ENCODE measurements around the gene SCYGR4.

DNA sequence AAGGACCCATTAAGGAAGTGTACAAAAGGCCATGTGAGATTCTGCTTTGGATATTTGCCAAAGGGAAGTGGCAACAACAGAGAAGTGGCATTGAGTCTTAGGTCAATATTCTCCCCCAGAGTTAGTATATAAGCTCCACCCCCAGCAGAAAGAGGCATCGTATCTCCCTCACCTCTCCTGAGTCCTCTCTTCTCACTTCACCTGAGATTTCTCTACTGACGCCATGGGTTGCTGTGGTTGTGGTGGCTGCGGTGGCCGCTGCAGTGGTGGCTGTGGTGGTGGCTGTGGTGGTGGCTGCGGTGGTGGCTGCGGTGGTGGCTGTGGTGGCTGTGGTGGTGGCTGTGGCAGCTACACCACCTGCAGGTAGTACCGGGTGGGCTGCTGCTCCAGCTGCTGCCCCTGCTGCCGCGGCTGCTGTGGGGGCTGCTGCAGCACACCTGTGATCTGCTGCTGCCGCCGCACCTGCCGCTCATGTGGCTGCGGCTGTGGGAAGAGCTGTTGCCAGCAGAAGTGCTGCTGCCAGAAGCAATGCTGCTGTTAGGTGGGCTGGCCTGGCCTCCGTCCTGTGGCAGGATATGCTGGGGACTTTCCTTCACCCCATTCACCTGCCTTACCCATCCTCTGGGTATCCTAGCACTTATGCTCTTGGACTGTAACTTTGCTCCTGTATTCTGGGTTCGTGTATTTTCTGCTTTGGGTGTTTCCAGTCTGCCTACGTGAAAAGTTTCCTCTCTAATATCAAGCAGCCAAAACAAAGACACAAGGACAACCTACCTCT is 8.5 kb upstream of the SCYGR4 start:
- no peak for TF ChIP-seq CTCF (IDR thresholded peaks at IDR 0.05)
- no peak for TF ChIP-seq POLR2A (IDR thresholded peaks at IDR 0.05)

All from vagina (tissue), 2 donors.